Ramos (cell line): ENCODE measurements around the gene EPN1.

Experiments used
- in situ Hi-C: fragments of 300-500 bp; cut with MboI; formaldehyde crosslinking; loops from one replicate; pipeline ENCODE4 v1.14.3; 2022; ENCODE audit warnings: low sequenced_read_pairs; ENCODE audit not compliant: unreplicated experiment

EPN1 gene

GRCh38 chr19:55656988-55657747 lies 17.9 kb upstream of the EPN1 start:
- in situ Hi-C loops: loop anchor here (25.0 kb wide), 1 partner anchor 1470 kb away; the partner anchor contains the start of genes MBOAT7 and TSEN34

DNA sequence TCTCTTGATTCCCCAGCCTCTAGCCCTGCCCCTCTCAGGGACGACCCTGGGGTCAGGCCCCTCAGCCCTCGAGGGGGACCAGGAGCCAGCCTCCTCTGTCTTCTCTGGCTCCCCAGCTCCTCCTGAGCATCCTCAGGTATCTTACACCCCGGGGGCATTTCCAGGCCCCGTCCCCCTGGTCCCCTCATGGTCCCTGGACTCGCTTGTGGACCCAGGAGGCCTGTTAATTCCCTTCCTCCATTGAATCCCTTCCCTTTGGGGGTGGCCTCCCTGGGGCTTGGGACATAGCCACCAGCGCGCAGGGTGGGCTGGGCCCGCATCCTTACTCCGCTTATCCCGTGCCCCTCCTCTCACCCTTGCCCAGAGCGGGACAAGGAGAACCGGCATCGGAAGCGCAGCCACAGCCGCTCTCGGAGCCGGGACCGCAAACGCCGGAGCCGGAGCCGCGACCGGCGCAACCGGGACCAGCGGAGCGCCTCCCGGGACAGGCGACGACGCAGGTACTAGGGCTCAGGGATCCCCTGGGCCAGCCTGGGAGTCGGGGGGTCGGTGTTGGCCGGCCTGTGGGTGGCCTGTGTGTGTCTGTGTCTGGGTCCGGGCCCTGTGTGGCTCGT lies 16.1 kb upstream of the EPN1 start:
- in situ Hi-C loops: loop anchor here (25.0 kb wide), 1 partner anchor 1472 kb away; the partner anchor contains the start of genes MBOAT7 and TSEN34

DNA sequence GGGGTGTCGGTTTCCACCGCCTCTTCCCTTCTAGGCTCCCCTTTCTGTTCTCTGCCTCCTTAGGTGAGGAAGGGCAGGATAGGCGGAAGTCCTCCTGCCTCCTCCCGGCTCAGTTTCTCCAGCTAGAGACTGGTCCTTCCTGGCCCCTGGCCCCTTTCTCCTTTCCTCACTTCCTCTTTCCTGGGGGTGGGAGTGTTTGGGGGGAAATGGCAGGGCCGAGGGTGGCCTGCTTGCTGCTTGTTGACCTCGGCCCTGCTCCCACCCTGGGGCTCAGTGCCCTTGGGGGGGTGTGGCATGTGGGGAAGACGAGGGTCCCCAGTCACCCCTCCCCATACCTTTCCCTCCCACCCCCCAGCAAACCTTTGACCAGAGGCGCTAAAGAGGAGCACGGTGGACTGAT lies 15.2 kb upstream of the EPN1 start:
- in situ Hi-C loops: loop anchor here (25.0 kb wide), 1 partner anchor 1473 kb away; the partner anchor contains the start of genes MBOAT7 and TSEN34

DNA sequence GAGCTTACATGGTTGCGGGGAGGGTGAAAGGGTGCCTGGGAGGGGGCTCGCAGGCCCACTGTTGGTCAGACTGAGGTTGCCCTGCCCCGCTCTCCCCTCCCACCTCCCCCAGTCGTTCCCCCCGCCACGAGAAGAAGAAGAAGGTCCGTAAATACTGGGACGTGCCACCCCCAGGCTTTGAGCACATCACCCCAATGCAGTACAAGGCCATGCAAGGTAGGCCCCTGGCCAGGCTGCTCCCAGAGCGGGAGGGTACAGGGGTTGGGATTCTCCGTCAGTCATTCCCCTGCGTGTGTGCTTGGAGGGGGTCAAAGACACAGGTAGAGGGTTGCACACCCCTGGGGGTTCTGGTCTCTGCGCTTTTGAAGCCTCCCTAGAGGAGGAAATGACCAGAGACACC lies 14.6 kb upstream of the EPN1 start:
- in situ Hi-C loops: loop anchor here (25.0 kb wide), 1 partner anchor 1473 kb away; the partner anchor contains the start of genes MBOAT7 and TSEN34

DNA sequence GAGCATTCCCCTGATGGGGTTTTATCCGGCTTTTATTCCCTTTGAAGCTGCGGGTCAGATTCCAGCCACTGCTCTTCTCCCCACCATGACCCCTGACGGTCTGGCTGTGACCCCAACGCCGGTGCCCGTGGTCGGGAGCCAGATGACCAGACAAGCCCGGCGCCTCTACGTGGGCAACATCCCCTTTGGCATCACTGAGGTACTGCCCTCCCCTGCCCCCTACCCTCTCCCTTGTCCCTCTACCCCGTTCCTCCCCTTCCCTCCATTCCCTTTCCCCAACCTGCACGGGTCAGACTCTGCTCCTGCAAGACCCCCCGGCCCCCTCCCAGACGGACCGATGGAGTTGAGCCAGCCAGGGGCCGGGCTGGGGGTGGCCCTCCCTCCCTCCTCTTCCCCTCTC lies 14.0 kb upstream of the EPN1 start:
- in situ Hi-C loops: loop anchor here (25.0 kb wide), 1 partner anchor 1474 kb away; the partner anchor contains the start of genes MBOAT7 and TSEN34

DNA sequence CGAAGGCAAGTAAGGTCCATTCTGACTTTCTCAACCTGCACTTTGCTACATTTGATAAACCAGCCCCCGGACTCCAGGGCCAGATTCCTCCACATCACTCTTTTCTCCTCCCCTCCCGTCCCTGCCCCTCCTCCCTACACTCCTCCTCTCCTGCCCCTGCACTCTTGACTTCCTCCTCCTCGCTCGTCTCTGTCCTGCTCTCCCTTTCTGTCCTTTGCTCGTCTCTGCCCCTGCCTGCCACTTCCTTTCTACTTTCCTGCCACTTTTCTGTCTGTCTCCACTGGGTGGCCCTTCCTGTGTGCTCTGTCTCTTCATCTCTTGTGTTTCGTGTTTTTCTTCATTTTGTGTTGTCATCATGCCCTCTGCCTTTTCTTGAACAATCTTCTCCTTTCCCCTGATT lies 13.2 kb upstream of the EPN1 start:
- in situ Hi-C loops: loop anchor here (25.0 kb wide), 1 partner anchor 1475 kb away; the partner anchor contains the start of genes MBOAT7 and TSEN34

DNA sequence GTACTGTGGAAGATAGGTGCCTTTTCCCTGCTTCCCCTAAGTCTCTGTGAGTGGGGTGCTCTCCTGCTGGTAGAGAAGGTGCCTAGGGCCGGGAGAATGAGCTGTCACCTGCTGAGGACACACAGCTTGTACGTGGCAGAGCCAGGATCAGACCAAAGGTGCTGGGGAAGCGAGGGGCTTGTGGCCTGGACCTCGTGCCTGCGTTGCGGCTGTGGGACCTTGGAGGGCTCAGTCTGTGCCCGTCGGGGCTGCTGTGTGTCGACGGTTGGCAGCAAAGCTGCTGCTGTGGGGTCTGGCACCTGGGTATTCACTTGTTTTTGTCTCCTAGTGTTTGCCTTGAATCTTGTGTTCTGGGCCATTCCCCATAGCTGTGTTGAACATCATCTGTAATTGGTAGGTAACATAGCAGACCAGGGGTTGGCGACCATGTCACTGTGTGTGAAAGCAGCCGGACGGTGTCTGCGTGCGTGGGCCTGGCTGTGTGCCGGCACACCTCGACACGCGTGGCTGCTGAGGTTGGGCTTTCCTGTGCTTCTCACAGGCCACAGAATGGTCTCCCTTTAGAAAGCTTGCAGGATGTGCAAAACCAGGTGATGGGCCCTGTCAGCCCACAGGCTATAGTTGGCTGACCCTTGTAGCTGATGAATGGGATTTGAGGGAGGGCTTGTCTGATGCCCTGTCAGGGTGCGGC lies 11.0 kb upstream of the EPN1 start:
- in situ Hi-C loops: loop anchor here (25.0 kb wide), 1 partner anchor 1477 kb away; the partner anchor contains the start of genes MBOAT7 and TSEN34

DNA sequence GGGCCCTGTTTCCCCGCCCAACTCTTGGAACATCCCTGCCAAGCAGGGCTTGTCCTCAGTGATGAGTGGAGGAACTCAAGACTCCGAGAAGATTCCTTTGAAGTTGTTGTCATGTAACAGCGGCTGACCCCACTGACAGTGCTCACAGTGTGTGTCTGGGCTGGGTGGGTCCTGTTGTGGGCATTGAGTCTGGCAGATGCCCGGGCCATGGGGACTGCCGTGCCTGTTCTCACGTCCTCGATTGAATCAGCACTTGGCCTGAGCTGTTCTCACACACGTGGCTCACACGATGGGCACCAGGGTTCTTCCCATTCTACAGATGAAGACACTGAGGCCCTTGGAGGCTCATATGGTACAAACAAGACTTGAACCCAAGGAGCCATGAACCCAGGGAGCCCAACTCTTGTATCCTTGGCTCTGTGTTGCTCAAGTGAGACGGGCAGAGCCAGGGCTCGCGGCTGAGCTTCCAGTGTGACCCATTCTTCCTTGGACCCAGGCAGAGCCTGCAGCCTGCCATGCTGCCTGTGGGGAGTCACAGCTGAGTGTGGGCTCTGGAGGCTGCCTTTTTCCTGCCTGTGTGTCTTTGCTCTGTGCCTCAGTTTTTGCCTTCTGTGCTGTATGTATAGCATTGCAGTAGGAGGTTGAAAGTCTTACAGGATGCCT lies 8.6 kb upstream of the EPN1 start:
- in situ Hi-C loops: loop anchor here (25.0 kb wide), 1 partner anchor 1479 kb away; the partner anchor contains the start of genes MBOAT7 and TSEN34

GRCh38 chr19:55667006-55667381 lies 8.0 kb upstream of the EPN1 start:
- in situ Hi-C loops: loop anchor here (25.0 kb wide), 1 partner anchor 1480 kb away; the partner anchor contains the start of genes MBOAT7 and TSEN34

DNA sequence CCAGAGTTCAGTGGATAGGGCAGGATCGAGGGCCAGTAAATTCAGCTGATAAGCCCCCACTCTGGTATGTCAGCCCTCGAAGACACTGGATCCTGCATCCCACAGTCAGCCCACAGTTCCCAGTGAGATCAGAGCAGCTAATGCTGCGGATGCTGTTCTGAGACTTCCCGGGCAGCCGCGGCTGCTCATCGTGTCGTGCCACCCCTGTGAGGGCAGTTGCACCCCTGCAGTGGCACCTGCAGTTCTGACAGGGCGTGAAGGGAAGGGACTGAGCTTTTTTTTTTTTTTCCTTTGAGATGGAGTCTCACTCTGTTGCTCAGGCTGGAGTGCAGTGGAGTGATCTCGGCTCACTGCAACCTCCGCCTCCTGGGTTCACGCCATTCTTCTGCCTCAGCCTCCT lies 7.5 kb upstream of the EPN1 start:
- in situ Hi-C loops: loop anchor here (25.0 kb wide), 1 partner anchor 1480 kb away; the partner anchor contains the start of genes MBOAT7 and TSEN34

DNA sequence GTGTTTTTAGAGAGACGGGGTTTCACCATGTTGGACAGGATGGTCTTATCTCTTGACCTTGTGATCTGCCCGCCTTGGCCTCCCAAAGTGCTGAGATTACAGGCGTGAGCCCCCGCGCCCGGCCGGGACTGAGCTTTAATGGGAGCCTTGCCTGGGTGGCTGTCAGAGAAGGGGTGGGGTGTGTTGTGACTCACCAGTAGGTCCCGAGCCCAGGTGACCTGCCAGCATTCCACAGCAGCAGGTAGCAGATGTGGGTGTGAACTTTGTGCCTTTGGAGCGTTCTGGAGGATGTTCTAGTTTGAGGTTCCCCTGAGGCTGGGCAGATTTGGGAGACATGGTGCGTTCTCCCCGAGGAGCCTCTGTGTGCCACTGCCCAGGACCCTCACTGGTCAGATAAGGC lies 7.1 kb upstream of the EPN1 start:
- in situ Hi-C loops: loop anchor here (25.0 kb wide), 1 partner anchor 1481 kb away; the partner anchor contains the start of genes MBOAT7 and TSEN34

GRCh38 chr19:55668603-55669348 lies 6.2 kb upstream of the EPN1 start:
- in situ Hi-C loops: loop anchor here (25.0 kb wide), 1 partner anchor 1481 kb away; the partner anchor contains the start of genes MBOAT7 and TSEN34

DNA sequence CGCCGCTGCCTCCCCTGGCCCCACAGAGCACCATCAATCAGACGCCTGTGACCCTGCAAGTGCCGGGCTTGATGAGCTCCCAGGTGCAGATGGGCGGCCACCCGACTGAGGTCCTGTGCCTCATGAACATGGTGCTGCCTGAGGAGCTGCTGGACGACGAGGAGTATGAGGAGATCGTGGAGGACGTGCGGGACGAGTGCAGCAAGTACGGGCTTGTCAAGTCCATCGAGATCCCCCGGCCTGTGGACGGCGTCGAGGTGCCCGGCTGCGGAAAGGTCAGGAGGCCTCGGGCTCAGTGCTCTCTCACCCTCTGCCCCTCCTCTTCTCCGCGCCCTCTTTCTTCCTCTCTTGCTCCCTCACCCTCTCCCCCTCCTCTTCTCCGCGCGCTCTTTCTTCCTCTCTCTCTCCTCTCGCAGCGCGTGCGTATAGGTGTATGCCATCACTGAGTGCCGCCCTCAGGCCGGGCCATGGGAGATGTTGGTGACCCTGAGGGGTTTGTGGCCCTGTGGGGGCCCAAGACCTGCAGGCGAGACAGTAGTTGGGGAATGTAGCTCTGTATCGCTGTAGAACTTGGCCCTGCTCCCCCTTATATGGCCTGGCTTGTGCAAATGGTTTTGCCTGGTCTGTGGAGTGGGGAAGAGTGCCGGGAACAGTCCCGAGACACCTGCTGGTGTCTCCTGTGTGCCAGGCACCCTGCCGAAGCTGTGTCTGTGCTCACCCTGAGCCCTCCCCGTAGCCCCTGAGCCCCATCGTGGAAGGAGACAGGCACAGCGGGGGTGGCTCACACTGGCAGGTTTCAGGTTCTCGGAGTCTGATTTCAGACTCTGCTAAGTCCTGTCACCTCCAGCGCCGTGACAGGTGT lies 5.4 kb upstream of the EPN1 start:
- in situ Hi-C loops: loop anchor here (25.0 kb wide), 1 partner anchor 1482 kb away; the partner anchor contains the start of genes MBOAT7 and TSEN34

- in situ Hi-C loops: loop anchor here (25.0 kb wide), 1 partner anchor 1483 kb away; the partner anchor contains the start of genes MBOAT7 and TSEN34
Observed at GRCh38 chr19:55670280-55671053, 4.6 kb upstream of the EPN1 start.

DNA sequence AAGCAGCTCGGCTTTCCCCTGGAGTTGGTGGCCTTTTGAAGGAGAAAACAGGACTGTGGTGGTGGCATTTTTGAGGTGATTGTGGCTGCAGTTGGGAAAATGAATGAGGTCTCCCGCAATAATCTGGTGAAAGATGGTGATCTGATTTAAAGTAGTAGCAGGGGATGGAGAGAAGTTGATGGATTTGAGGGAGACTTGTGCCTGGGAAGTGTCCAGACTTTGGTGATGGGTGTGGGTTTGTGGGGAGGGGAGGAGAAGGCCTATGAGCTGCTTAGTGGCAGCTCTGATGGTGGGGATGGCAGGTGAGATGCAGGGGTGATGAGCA lies 4.0 kb upstream of the EPN1 start:
- in situ Hi-C loops: loop anchor here (25.0 kb wide), 1 partner anchor 1484 kb away; the partner anchor contains the start of genes MBOAT7 and TSEN34

DNA sequence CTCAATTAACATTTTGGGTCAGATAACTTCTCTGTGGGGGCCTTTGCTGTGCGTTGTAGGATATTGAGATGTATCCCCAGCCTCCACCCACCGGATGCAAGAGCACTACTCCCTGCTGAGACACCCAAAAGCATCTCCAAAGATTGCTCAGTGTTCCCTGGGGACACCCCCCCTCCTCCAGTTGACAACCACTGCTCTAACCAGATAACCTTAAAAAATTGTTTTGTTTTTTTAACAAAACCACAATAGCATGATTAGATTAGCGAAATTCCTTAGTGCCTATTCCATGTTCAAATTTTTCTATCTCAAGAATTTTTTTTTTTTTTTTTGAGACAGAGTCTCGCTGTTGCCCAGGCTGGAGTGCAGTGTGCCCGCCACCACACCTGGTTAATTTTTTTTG lies 2.6 kb upstream of the EPN1 start:
- in situ Hi-C loops: loop anchor here (25.0 kb wide), 1 partner anchor 1485 kb away; the partner anchor contains the start of genes MBOAT7 and TSEN34

GRCh38 chr19:55673465-55673864 lies 1.6 kb upstream of the EPN1 start:
- in situ Hi-C loops: loop anchor here (25.0 kb wide), 1 partner anchor 1486 kb away; the partner anchor contains the start of genes MBOAT7 and TSEN34
